A549 (cell line): ENCODE data around the gene SETSIP.

Experiments
- HDAC2 ChIP-seq: fragments of 200-600 bp; sonication (generic); IDR thresholded peaks from 2 replicates; pipeline ENCODE4 v1.6.1; 2016
- JUN ChIP-seq, 2 experiments: fragments of >200 bp; sonication (Bioruptor Twin); formaldehyde crosslinking; IDR thresholded peaks; 2 replicates in 1 of 2; 3 replicates in 1 of 2; pipeline ENCODE4 v1.6.1; 2016 to 2017
- PBX3 ChIP-seq: IDR thresholded peaks from 2 replicates; pipeline ENCODE4 v1.6.1; 2012
- USF2 ChIP-seq: fragments of 450-650 bp; IDR thresholded peaks from 2 replicates; pipeline ENCODE4 v1.6.1; 2014; ENCODE audit warnings: antibody characterized with exemption
- TF ChIP-seq, protein P1 (sequence below): fragments of >200 bp; sonication (Bioruptor Twin); formaldehyde crosslinking; IDR thresholded peaks from 3 replicates; pipeline ENCODE4 v1.5.1; 2016

GRCh38 chr1:92094090-92094489 lies 18.9 kb upstream of the SETSIP start:
- TF ChIP-seq, protein P1, sequence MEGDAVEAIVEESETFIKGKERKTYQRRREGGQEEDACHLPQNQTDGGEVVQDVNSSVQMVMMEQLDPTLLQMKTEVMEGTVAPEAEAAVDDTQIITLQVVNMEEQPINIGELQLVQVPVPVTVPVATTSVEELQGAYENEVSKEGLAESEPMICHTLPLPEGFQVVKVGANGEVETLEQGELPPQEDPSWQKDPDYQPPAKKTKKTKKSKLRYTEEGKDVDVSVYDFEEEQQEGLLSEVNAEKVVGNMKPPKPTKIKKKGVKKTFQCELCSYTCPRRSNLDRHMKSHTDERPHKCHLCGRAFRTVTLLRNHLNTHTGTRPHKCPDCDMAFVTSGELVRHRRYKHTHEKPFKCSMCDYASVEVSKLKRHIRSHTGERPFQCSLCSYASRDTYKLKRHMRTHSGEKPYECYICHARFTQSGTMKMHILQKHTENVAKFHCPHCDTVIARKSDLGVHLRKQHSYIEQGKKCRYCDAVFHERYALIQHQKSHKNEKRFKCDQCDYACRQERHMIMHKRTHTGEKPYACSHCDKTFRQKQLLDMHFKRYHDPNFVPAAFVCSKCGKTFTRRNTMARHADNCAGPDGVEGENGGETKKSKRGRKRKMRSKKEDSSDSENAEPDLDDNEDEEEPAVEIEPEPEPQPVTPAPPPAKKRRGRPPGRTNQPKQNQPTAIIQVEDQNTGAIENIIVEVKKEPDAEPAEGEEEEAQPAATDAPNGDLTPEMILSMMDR = no peak
- TF ChIP-seq HDAC2 (no peak), JUN (IDR thresholded peaks at IDR 0.05) (no peak), USF2 (no peak), PBX3 (no peak)
